HepG2 (cell line): ENCODE results near the gene SH3BP2. TPM values are rescaled to one million over a fixed set of nuclear protein-coding genes. Genes with fewer than 3 reads are reported as not detected.
A peak's percentile ranks its signal among the peaks of the same experiment; 100 is the strongest.

ENCODE experiments used
- AGO1 ChIP-seq: fragments of 200-400 bp; formaldehyde crosslinking; IDR thresholded peaks from 2 replicates; pipeline ENCODE4 v1.6.1; 2017; ENCODE audit warnings: mild to moderate bottlenecking, low read depth, low read length, moderate library complexity; ENCODE audit not compliant: poor library complexity, severe bottlenecking
- ATF7 ChIP-seq, 2 experiments: fragments of 450-650 bp in 1 of 2; sonication (generic) in 1 of 2; formaldehyde crosslinking in 1 of 2; IDR thresholded peaks; 2 replicates each; pipeline versions ENCODE4 v1.4.0 to v1.6.1; 2016 to 2020; ENCODE audit warnings: antibody characterized with exemption in 1 of 2, mild to moderate bottlenecking in 1 of 2, missing genetic modification reagents in 1 of 2
- ATM ChIP-seq: fragments of 450-650 bp; IDR thresholded peaks from 2 replicates; pipeline ENCODE4 v1.7.1; 2017; ENCODE audit warnings: mild to moderate bottlenecking, borderline replicate concordance
- FOXK1 ChIP-seq: sonication (generic); formaldehyde crosslinking; IDR thresholded peaks from 2 replicates; pipeline ENCODE4 v1.4.0; 2020; ENCODE audit warnings: low read depth, missing genetic modification reagents, borderline replicate concordance
- HBP1 ChIP-seq: IDR thresholded peaks from 2 replicates; pipeline ENCODE4 v1.6.1; 2016; ENCODE audit warnings: low read depth, control low read depth
- HDAC1 ChIP-seq: sonication (generic); formaldehyde crosslinking; IDR thresholded peaks from 2 replicates; pipeline ENCODE4 v1.5.1; 2020; ENCODE audit warnings: mild to moderate bottlenecking, missing genetic modification reagents
- HNF4G ChIP-seq, 2 experiments: sonication (generic) in 1 of 2; formaldehyde crosslinking in 1 of 2; IDR thresholded peaks; 2 replicates each; pipeline versions ENCODE4 v1.4.0 to v1.6.1; 2011 to 2020; ENCODE audit warnings: borderline replicate concordance in 2 of 2, low read depth in 2 of 2, mild to moderate bottlenecking in 2 of 2, low read length in 1 of 2, missing genetic modification reagents in 1 of 2, moderate library complexity in 1 of 2
- IRX3 ChIP-seq: sonication (generic); formaldehyde crosslinking; IDR thresholded peaks from 2 replicates; pipeline ENCODE4 v1.8.1; 2023; ENCODE audit warnings: mild to moderate bottlenecking, low read depth, missing genetic modification reagents, borderline replicate concordance
- KLF12 ChIP-seq: sonication (generic); formaldehyde crosslinking; IDR thresholded peaks from 2 replicates; pipeline ENCODE4 v1.4.0; 2020; ENCODE audit warnings: missing genetic modification reagents, borderline replicate concordance
- KLF16 ChIP-seq, 2 experiments: sonication (generic) in 1 of 2; formaldehyde crosslinking in 1 of 2; IDR thresholded peaks; 2 replicates each; pipeline versions ENCODE4 v1.6.1 to v1.8.0; 2016 to 2023; ENCODE audit warnings: missing genetic modification reagents in 2 of 2, missing compliant biosample characterization in 1 of 2
- KMT2A ChIP-seq: sonication (generic); formaldehyde crosslinking; IDR thresholded peaks from 2 replicates; pipeline ENCODE4 v1.4.0; 2020; ENCODE audit warnings: missing genetic modification reagents
- ZBTB7A ChIP-seq: sonication (generic); formaldehyde crosslinking; IDR thresholded peaks from 2 replicates; pipeline ENCODE4 v1.8.0; 2022; ENCODE audit warnings: mild to moderate bottlenecking, missing genetic modification reagents
- ZC3H13 ChIP-seq: sonication (generic); formaldehyde crosslinking; IDR thresholded peaks from 2 replicates; pipeline ENCODE4 v1.8.1; 2023; ENCODE audit warnings: mild to moderate bottlenecking, missing genetic modification reagents, moderate library complexity
- ZFP82 ChIP-seq: sonication (generic); formaldehyde crosslinking; IDR thresholded peaks from 2 replicates; pipeline ENCODE4 v1.5.1; 2020; ENCODE audit warnings: mild to moderate bottlenecking, missing genetic modification reagents, borderline replicate concordance
- ZNF10 ChIP-seq: sonication (generic); formaldehyde crosslinking; IDR thresholded peaks from 2 replicates; pipeline ENCODE4 v1.4.0; 2020; ENCODE audit warnings: mild to moderate bottlenecking, low read depth, missing genetic modification reagents, borderline replicate concordance
- ZNF790 ChIP-seq: sonication (generic); formaldehyde crosslinking; IDR thresholded peaks from 2 replicates; pipeline ENCODE4 v1.8.0; 2022; ENCODE audit warnings: missing genetic modification reagents, mild to moderate bottlenecking, borderline replicate concordance
- ZNF850 ChIP-seq: sonication (generic); formaldehyde crosslinking; conservative IDR thresholded peaks from 2 replicates; pipeline ENCODE4 v1.9.0; 2021; ENCODE audit warnings: mild to moderate bottlenecking, missing genetic modification reagents
- ZSCAN9 ChIP-seq: IDR thresholded peaks from 2 replicates; pipeline ENCODE4 v1.6.1; 2016; ENCODE audit warnings: borderline replicate concordance
- polyA plus RNA-seq, 8 experiments: library from polyadenylated mRNA; depleted of rRNA in 3 of 8; stranded (reverse) in 7 of 8; unstranded in 1 of 8; fragments of >200 nt; fragmentation: Illumina TruSeq in 4 of 8; extraction: Trizol in 4 of 8; gene quantifications; 2 replicates each; pipeline versions ENCODE4 v1.2.1 to v1.2.3, GENCODE V29; 2011 to 2016; ENCODE audit warnings: low read depth in 4 of 8, missing spikeins in 1 of 8, mixed read lengths in 1 of 8; ENCODE audit not compliant: insufficient read depth in 1 of 8
- total RNA-seq, 5 experiments: library from RNA; depleted of rRNA; stranded (reverse); fragments of >200 nt; fragmentation: Illumina TruSeq; extraction: Trizol; gene quantifications; 2 replicates each; pipeline ENCODE4 v1.2.3, GENCODE V29; 2016; ENCODE audit warnings: low read depth in 1 of 5
- TF ChIP-seq, protein P1 (sequence below): sonication (generic); formaldehyde crosslinking; IDR thresholded peaks from 2 replicates; pipeline ENCODE4 v1.5.1; 2020; ENCODE audit warnings: mild to moderate bottlenecking, missing genetic modification reagents, moderate library complexity
- TF ChIP-seq, protein P2 (sequence below): sonication (generic); formaldehyde crosslinking; IDR thresholded peaks from 2 replicates; pipeline ENCODE4 v1.9.0; 2021; ENCODE audit warnings: missing genetic modification reagents, mild to moderate bottlenecking, borderline replicate concordance

The SH3BP2 gene
- total and polyA plus RNA-seq, 2 of the 13 experiments (the other 11 are each of a cell fraction or from before 2014, with no cell fraction given), result 16.9 to 34.5 TPM

- TF ChIP-seq KLF16 (CRISPR knock-in tag; IDR thresholded peaks at IDR 0.05), result peak in 1 of 2 experiments; percentile 69; a peak in 2 of 4 replicates
- 0 out of 2 replicates have a peak, but pooled peaks have one; percentile 22 for TF ChIP-seq ZFP82
- TF ChIP-seq ZSCAN9 (CRISPR knock-in tag), result peak; percentile 20; the same call in 1 of the 2 replicates
- peak; percentile 76 for TF ChIP-seq HDAC1 (CRISPR knock-in tag)
- no peak for TF ChIP-seq HNF4G (IDR thresholded peaks at IDR 0.05; ENCODE audit: borderline replicate concordance, low read depth, low read length)
- peak; percentile 59; the same call in 1 of the 2 replicates for TF ChIP-seq HNF4G (CRISPR knock-in tag; IDR thresholded peaks at IDR 0.05; ENCODE audit: borderline replicate concordance, low read depth)
- TF ChIP-seq, protein P1, sequence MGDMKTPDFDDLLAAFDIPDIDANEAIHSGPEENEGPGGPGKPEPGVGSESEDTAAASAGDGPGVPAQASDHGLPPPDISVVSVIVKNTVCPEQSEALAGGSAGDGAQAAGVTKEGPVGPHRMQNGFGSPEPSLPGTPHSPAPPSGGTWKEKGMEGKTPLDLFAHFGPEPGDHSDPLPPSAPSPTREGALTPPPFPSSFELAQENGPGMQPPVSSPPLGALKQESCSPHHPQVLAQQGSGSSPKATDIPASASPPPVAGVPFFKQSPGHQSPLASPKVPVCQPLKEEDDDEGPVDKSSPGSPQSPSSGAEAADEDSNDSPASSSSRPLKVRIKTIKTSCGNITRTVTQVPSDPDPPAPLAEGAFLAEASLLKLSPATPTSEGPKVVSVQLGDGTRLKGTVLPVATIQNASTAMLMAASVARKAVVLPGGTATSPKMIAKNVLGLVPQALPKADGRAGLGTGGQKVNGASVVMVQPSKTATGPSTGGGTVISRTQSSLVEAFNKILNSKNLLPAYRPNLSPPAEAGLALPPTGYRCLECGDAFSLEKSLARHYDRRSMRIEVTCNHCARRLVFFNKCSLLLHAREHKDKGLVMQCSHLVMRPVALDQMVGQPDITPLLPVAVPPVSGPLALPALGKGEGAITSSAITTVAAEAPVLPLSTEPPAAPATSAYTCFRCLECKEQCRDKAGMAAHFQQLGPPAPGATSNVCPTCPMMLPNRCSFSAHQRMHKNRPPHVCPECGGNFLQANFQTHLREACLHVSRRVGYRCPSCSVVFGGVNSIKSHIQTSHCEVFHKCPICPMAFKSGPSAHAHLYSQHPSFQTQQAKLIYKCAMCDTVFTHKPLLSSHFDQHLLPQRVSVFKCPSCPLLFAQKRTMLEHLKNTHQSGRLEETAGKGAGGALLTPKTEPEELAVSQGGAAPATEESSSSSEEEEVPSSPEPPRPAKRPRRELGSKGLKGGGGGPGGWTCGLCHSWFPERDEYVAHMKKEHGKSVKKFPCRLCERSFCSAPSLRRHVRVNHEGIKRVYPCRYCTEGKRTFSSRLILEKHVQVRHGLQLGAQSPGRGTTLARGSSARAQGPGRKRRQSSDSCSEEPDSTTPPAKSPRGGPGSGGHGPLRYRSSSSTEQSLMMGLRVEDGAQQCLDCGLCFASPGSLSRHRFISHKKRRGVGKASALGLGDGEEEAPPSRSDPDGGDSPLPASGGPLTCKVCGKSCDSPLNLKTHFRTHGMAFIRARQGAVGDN (CRISPR knock-in tag), result peak; percentile 78
- TF ChIP-seq AGO1, result peak; percentile 89
- peak; percentile 91 for TF ChIP-seq HBP1 (CRISPR knock-in tag)
- peak; percentile 65; the same call in 1 of the 2 replicates for TF ChIP-seq FOXK1 (CRISPR knock-in tag)
- TF ChIP-seq ZNF10 (CRISPR knock-in tag), result no peak
- TF ChIP-seq ATM, result no peak
- peak; percentile 64; the same call in 1 of the 2 replicates for TF ChIP-seq ZC3H13 (CRISPR knock-in tag)
- TF ChIP-seq KLF12, result peak; percentile 70; the same call in 1 of the 2 replicates
- peak; percentile 66; the same call in 1 of the 2 replicates for TF ChIP-seq ZBTB7A (CRISPR knock-in tag)
- peak; percentile 25; the same call in 1 of the 2 replicates for TF ChIP-seq ZNF790 (CRISPR knock-in tag)
- TF ChIP-seq, protein P2, sequence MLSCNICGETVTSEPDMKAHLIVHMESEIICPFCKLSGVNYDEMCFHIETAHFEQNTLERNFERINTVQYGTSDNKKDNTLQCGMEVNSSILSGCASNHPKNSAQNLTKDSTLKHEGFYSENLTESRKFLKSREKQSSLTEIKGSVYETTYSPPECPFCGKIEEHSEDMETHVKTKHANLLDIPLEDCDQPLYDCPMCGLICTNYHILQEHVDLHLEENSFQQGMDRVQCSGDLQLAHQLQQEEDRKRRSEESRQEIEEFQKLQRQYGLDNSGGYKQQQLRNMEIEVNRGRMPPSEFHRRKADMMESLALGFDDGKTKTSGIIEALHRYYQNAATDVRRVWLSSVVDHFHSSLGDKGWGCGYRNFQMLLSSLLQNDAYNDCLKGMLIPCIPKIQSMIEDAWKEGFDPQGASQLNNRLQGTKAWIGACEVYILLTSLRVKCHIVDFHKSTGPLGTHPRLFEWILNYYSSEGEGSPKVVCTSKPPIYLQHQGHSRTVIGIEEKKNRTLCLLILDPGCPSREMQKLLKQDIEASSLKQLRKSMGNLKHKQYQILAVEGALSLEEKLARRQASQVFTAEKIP (CRISPR knock-in tag), result no peak
- no peak for TF ChIP-seq ZNF850 (CRISPR knock-in tag)
- TF ChIP-seq ATF7 (IDR thresholded peaks at IDR 0.05), result no peak
- 0 out of 2 replicates have a peak, but pooled peaks have one; percentile 22 for TF ChIP-seq ATF7 (CRISPR knock-in tag; IDR thresholded peaks at IDR 0.05)
- peak; percentile 84 for TF ChIP-seq KMT2A
- TF ChIP-seq IRX3 (CRISPR knock-in tag), result no peak
These were observed 50.5 kb downstream of the SH3BP2 start, which contains the start of gene ADD1 (continued) for GRCh38 chr4:2843263-2843940.
